H1 (cell line): Measurements from ENCODE around the gene MAP7. TPM values are rescaled to one million over a fixed set of nuclear protein-coding genes. Genes with fewer than 3 reads are reported as not detected.

ENCODE experiments used
- CTCF ChIA-PET: fragments of 300-600 bp; sonication (Branson Sonifier 250); formaldehyde crosslinking; loops from one replicate; lab custom pipeline; 2021; ENCODE audit not compliant: partially characterized antibody; lab: Charles Lee
- POLR2A ChIA-PET: fragments of 300-600 bp; sonication (Branson Sonifier 250); formaldehyde crosslinking; loops from one replicate; lab custom pipeline; 2021; ENCODE audit warnings: inconsistent platforms; ENCODE audit not compliant: partially characterized antibody; lab: Charles Lee
- DNase-seq, 2 experiments: peaks; one replicate each; pipeline versions ENCODE4 v3.0.0 to v3.0.0-alpha.2; 2010 to 2022; ENCODE audit warnings: low spot score in 2 of 2, low read depth in 1 of 2, mixed read lengths in 1 of 2
- FAIRE-seq: peaks from 2 replicates; lab custom pipeline; 2011; peaks lifted over from hg19 to GRCh38; lab: Jason Lieb, UNC
- H2AFZ ChIP-seq: 2 replicates; pipeline ENCODE4 v1.8.1; 2012; ENCODE audit warnings: low read length, inconsistent platforms
- H2AK5ac ChIP-seq: 2 replicates; pipeline ENCODE4 v1.6.1; 2013; ENCODE audit warnings: low read depth, low read length
- H2BK120ac ChIP-seq: replicated peaks from 2 replicates; pipeline ENCODE3; 2013; ENCODE audit warnings: low read depth, low read length, inconsistent platforms
- H2BK12ac ChIP-seq: 2 replicates; pipeline ENCODE4 v1.6.1; 2013; ENCODE audit warnings: low read depth, low read length
- H2BK15ac ChIP-seq: 2 replicates; pipeline ENCODE4 v1.6.1; 2013; ENCODE audit warnings: low read length
- H2BK20ac ChIP-seq: 2 replicates; pipeline ENCODE4 v1.6.1; 2013; ENCODE audit warnings: low read length
- H2BK5ac ChIP-seq: 2 replicates; pipeline ENCODE4 v1.6.1; 2013; ENCODE audit warnings: low read depth, low read length
- H3K14ac ChIP-seq: 2 replicates; pipeline ENCODE4 v1.6.1; 2013; ENCODE audit warnings: inconsistent platforms; ENCODE audit not compliant: insufficient read length
- H3K18ac ChIP-seq: 2 replicates; pipeline ENCODE4 v1.6.1; 2013; ENCODE audit warnings: low read length; ENCODE audit errors: extremely low read depth
- H3K23ac ChIP-seq: 2 replicates; pipeline ENCODE4 v1.6.1; 2013; ENCODE audit warnings: inconsistent platforms; ENCODE audit not compliant: insufficient read length
- H3K23me2 ChIP-seq: 2 replicates; pipeline ENCODE4 v1.6.1; 2013; ENCODE audit warnings: low read depth, low read length
- H3K27ac ChIP-seq: 2 replicates; pipeline ENCODE4 v1.6.1; 2011; ENCODE audit warnings: low read depth, low read length, inconsistent platforms
- H3K27me3 ChIP-seq, 4 experiments: replicated peaks in 1 of 4; 1 replicate in 1 of 4; 2 replicates in 3 of 4; pipeline versions ENCODE4 v1.6.1 to v1.8.1; 2011 to 2013; ENCODE audit warnings: low read length in 3 of 4, mild to moderate bottlenecking in 3 of 4, inconsistent platforms in 2 of 4, mixed read lengths in 2 of 4, moderate library complexity in 1 of 4; ENCODE audit not compliant: control insufficient read depth in 3 of 4, insufficient read depth in 3 of 4; ENCODE audit errors: extremely low read depth in 1 of 4
- H3K36me3 ChIP-seq, 4 experiments: 2 replicates each; pipeline versions ENCODE4 v1.6.1 to v1.8.1; 2011 to 2013; ENCODE audit warnings: mild to moderate bottlenecking in 4 of 4, low read length in 3 of 4, moderate library complexity in 2 of 4, control low read depth in 1 of 4, inconsistent platforms in 1 of 4; ENCODE audit not compliant: insufficient read depth in 4 of 4, control insufficient read depth in 2 of 4
- H3K4ac ChIP-seq: replicated peaks from 2 replicates; pipeline ENCODE3; 2013; ENCODE audit warnings: low read length, low read depth, mixed read lengths, inconsistent platforms; ENCODE audit not compliant: insufficient read length
- H3K4me1 ChIP-seq, 4 experiments: replicated peaks in 1 of 4; 1 replicate in 1 of 4; 2 replicates in 3 of 4; pipeline versions ENCODE4 v1.6.1 to v1.8.1; 2011 to 2013; ENCODE audit warnings: low read length in 3 of 4, inconsistent platforms in 2 of 4, mixed read lengths in 1 of 4; ENCODE audit not compliant: insufficient read depth in 4 of 4, control insufficient read depth in 3 of 4
- H3K4me2 ChIP-seq, 2 experiments: 2 replicates each; pipeline versions ENCODE4 v1.6.1 to v1.8.1; 2011 to 2013; ENCODE audit warnings: low read depth in 2 of 2, low read length in 2 of 2, control low read depth in 1 of 2, inconsistent platforms in 1 of 2, mild to moderate bottlenecking in 1 of 2; ENCODE audit not compliant: insufficient read depth in 1 of 2
- H3K4me3 ChIP-seq, 4 experiments: fragments of 200-600, 300-600 bp in 1 of 4; sonication (generic), shearing (Covaris generic), sonication (Bioruptor Twin) in 1 of 4; 2 replicates each; pipeline versions ENCODE4 v1.5.1 to v1.8.1; 2011 to 2016; ENCODE audit warnings: low read length in 4 of 4, low read depth in 3 of 4, control low read depth in 2 of 4, inconsistent platforms in 2 of 4, mild to moderate bottlenecking in 2 of 4, mixed read lengths in 1 of 4, moderate library complexity in 1 of 4; ENCODE audit not compliant: insufficient read depth in 2 of 4; ENCODE audit errors: extremely low read depth in 1 of 4
- H3K56ac ChIP-seq: replicated peaks from 2 replicates; pipeline ENCODE3; 2013; ENCODE audit warnings: low read depth, mild to moderate bottlenecking, mixed read lengths, low read length, inconsistent platforms; ENCODE audit not compliant: insufficient read length
- H3K79me1 ChIP-seq: 2 replicates; pipeline ENCODE4 v1.6.1; 2013; ENCODE audit warnings: low read depth, low read length, control low read depth
- H3K79me2 ChIP-seq, 2 experiments: 2 replicates each; pipeline versions ENCODE4 v1.6.1 to v1.8.1; 2012 to 2013; ENCODE audit warnings: low read length in 2 of 2, mild to moderate bottlenecking in 2 of 2, inconsistent platforms in 1 of 2; ENCODE audit not compliant: insufficient read depth in 2 of 2, control insufficient read depth in 1 of 2
- H3K9ac ChIP-seq, 4 experiments: replicated peaks in 1 of 4; 1 replicate in 1 of 4; 2 replicates in 3 of 4; pipeline versions ENCODE4 v1.6.1 to v1.8.1; 2011 to 2013; ENCODE audit warnings: low read depth in 3 of 4, low read length in 3 of 4, control low read depth in 2 of 4, mild to moderate bottlenecking in 2 of 4, moderate library complexity in 2 of 4, inconsistent platforms in 1 of 4; ENCODE audit errors: extremely low read depth in 1 of 4
- H3K9me3 ChIP-seq, 2 experiments: 2 replicates each; pipeline versions ENCODE4 v1.6.1 to v1.8.1; 2012 to 2013; ENCODE audit warnings: mild to moderate bottlenecking in 2 of 2, moderate library complexity in 2 of 2, control low read depth in 1 of 2, inconsistent platforms in 1 of 2, low read depth in 1 of 2, low read length in 1 of 2, mixed read lengths in 1 of 2; ENCODE audit not compliant: insufficient read depth in 2 of 2
- H4K20me1 ChIP-seq, 2 experiments: replicated peaks in 1 of 2; 2 replicates each; pipeline versions ENCODE3 to v1.8.1; 2011 to 2013; ENCODE audit warnings: inconsistent platforms in 2 of 2, low read length in 2 of 2, mild to moderate bottlenecking in 1 of 2; ENCODE audit not compliant: insufficient read depth in 2 of 2, control insufficient read depth in 1 of 2
- H4K5ac ChIP-seq: 2 replicates; pipeline ENCODE4 v1.6.1; 2013; ENCODE audit warnings: low read length, low read depth, mixed read lengths, inconsistent platforms; ENCODE audit not compliant: insufficient read length
- H4K8ac ChIP-seq: 2 replicates; pipeline ENCODE4 v1.8.0; 2013; ENCODE audit warnings: mild to moderate bottlenecking, moderate library complexity, low read length, inconsistent platforms; ENCODE audit not compliant: insufficient read depth; ENCODE audit errors: extremely low read depth
- H4K91ac ChIP-seq: replicated peaks from 2 replicates; pipeline ENCODE3; 2013; ENCODE audit warnings: low read length, mixed read lengths, inconsistent platforms; ENCODE audit not compliant: insufficient read length
- CEBPB ChIP-seq: IDR thresholded peaks from 2 replicates; pipeline ENCODE4 v1.6.1; 2012; ENCODE audit warnings: low read depth, low read length
- CHD1 ChIP-seq: IDR thresholded peaks from 2 replicates; pipeline ENCODE4 v1.6.1; 2012; ENCODE audit warnings: low read depth, low read length, improper control_type of control experiment
- CHD2 ChIP-seq: IDR thresholded peaks from 2 replicates; pipeline ENCODE4 v1.6.1; 2012; ENCODE audit warnings: low read length, improper control_type of control experiment
- GABPA ChIP-seq: IDR thresholded peaks from 2 replicates; pipeline ENCODE4 v1.6.1; 2011; ENCODE audit warnings: mild to moderate bottlenecking, low read length, moderate library complexity, borderline replicate concordance; ENCODE audit not compliant: insufficient read depth
- POLR2A ChIP-seq, 2 experiments: IDR thresholded peaks; 1 replicate in 1 of 2; 2 replicates in 1 of 2; pipeline ENCODE4 v1.6.1; 2011; ENCODE audit warnings: low read depth in 2 of 2, low read length in 2 of 2, mild to moderate bottlenecking in 2 of 2; ENCODE audit errors: control extremely low read depth in 1 of 2
- POU5F1 ChIP-seq: IDR thresholded peaks from 2 replicates; pipeline ENCODE4 v1.6.1; 2011; ENCODE audit warnings: low read depth, mild to moderate bottlenecking, low read length, moderate library complexity
- RBBP5 ChIP-seq: IDR thresholded peaks from 2 replicates; pipeline ENCODE4 v1.7.1; 2012; ENCODE audit warnings: low read depth, mild to moderate bottlenecking, inconsistent platforms, low read length, moderate library complexity, borderline replicate concordance
- SAP30 ChIP-seq: fragments of 300-600 bp; sonication (generic); IDR thresholded peaks from 2 replicates; pipeline ENCODE4 v1.7.1; 2012; ENCODE audit warnings: low read length, moderate library complexity, mild to moderate bottlenecking, inconsistent platforms; ENCODE audit not compliant: insufficient read depth, insufficient replicate concordance
- SIX5 ChIP-seq: IDR thresholded peaks from 2 replicates; pipeline ENCODE4 v1.6.1; 2011; ENCODE audit warnings: mild to moderate bottlenecking, low read depth, low read length
- TCF12 ChIP-seq: IDR thresholded peaks from 2 replicates; pipeline ENCODE4 v1.6.1; 2011; ENCODE audit warnings: low read depth, mild to moderate bottlenecking, low read length
- YY1 ChIP-seq: IDR thresholded peaks from 2 replicates; pipeline ENCODE4 v1.6.1; 2011; ENCODE audit warnings: low read depth, mild to moderate bottlenecking, low read length
- WGBS, 2 experiments: shearing (Covaris generic) in 1 of 2; methylation state at CpG; one replicate each; pipeline versions ENCODE4 v1.1.6 to v1.1.7; 2013 to 2015; ENCODE audit warnings: low lambda C conversion rate in 2 of 2, mixed read lengths in 2 of 2, inconsistent platforms in 1 of 2, low coverage in 1 of 2, missing lambda C conversion rate in 1 of 2; ENCODE audit not compliant: insufficient replicate concordance in 2 of 2, insufficient coverage in 1 of 2, insufficient read length in 1 of 2; ENCODE audit errors: extremely low coverage in 1 of 2, missing lambda C conversion rate in 1 of 2; 5-methylcytosine and 5-hydroxymethylcytosine counted together
- polyA plus RNA-seq, 7 experiments: library from polyadenylated mRNA; depleted of rRNA in 3 of 7; stranded (reverse) in 5 of 7; unstranded in 2 of 7; fragments of >200 nt in 5 of 7; fragments of 200-250 nt in 2 of 7; gene quantifications; 1 replicate in 5 of 7; 2 replicates in 1 of 7; 4 replicates in 1 of 7; pipeline versions ENCODE4 v1.2.1 to v1.2.3, GENCODE V29; 2011 to 2013; ENCODE audit warnings: missing spikeins in 2 of 7, mixed read lengths in 2 of 7
- total RNA-seq: library from RNA; stranded (reverse); fragmentation: NEBNext Ultra II Directional; extraction: Animal tissue kit (Norgen Biotek cat#: 25700); gene quantifications from 2 replicates; pipeline ENCODE4 v1.2.1, GENCODE V29; 2021

Gene MAP7
- total and polyA plus RNA-seq, 2 of the 8 experiments (the other 6 are each of a cell fraction or from before 2014, with no cell fraction given): 13.5 to 66.9 TPM

GRCh38 chr6:136528477-136528876 lies 21.7 kb downstream of the MAP7 start:
- no peak overlapping the region for H4K91ac ChIP-seq
- H2BK12ac ChIP-seq: no peak overlapping the region
- H2AK5ac ChIP-seq: no peak overlapping the region
- ChIA-PET POLR2A (interaction anchor here (0.7 kb wide), 1 partner anchor 231 kb away, joined by 3 read pairs; no protein-coding TSS in a partner anchor), CTCF (interaction anchor here (1.5 to 4.6 kb wide), 3 partner anchors 16 to 21 kb away, joined by 4 to 22 read pairs (median 5); partner anchors contain the start of gene MAP7)
- WGBS, 2 experiments: 77% methylated on average over 1 of the region's 1 CpG; no CpG with 5 or more reads in 1 of the 2 experiments
- H3K27ac ChIP-seq: no peak overlapping the region
- no peak overlapping the region for H4K8ac ChIP-seq
- no peak overlapping the region for H3K18ac ChIP-seq
- peaks cover 15 to 31% (median 27%) of the 10 kb centered on the region in 4 experiments for H3K4me1 ChIP-seq
- H2BK120ac ChIP-seq: no peak overlapping the region
- peaks cover 0 to 11% of the 10 kb centered on the region in 2 experiments for H4K20me1 ChIP-seq
- DNase-seq: no peak
- TF ChIP-seq SAP30: no peak
- no peak for TF ChIP-seq GABPA
- TF ChIP-seq YY1: no peak
- no peak for TF ChIP-seq RBBP5
- TF ChIP-seq POLR2A (IDR thresholded peaks at IDR 0.05; ENCODE audit: control extremely low read depth in 1 of 2, low read depth in 2 of 2, low read length in 2 of 2): no peak
- no peak for TF ChIP-seq CEBPB
- TF ChIP-seq CHD2: no peak
- TF ChIP-seq POU5F1: no peak
- no peak for TF ChIP-seq TCF12
- TF ChIP-seq SIX5: no peak
- TF ChIP-seq CHD1: no peak
- no peak overlapping the region for H3K4me2 ChIP-seq
- no peak overlapping the region for H3K9ac ChIP-seq
- H4K5ac ChIP-seq: no peak overlapping the region
- H3K4me3 ChIP-seq: no peak overlapping the region
- H3K14ac ChIP-seq: no peak overlapping the region
- no peak overlapping the region for H3K4ac ChIP-seq
- H3K9me3 ChIP-seq: no peaks in the 10 kb centered on the region
- no peak overlapping the region for H2BK15ac ChIP-seq
- FAIRE-seq: no peak
- no peaks in the 10 kb centered on the region for H3K36me3 ChIP-seq
- H2AFZ ChIP-seq: no peak overlapping the region
- H3K23me2 ChIP-seq: peaks cover 1% of the 10 kb centered on the region; the same call in 1 of the 2 replicates
- H2BK20ac ChIP-seq: no peak overlapping the region
- H3K79me1 ChIP-seq: peaks cover 10% of the 10 kb centered on the region
- H3K79me2 ChIP-seq: peaks cover 3 to 89% of the 10 kb centered on the region in 2 experiments; a peak in 3 of 4 replicates
- H2BK5ac ChIP-seq: no peak overlapping the region
- no peaks in the 10 kb centered on the region for H3K27me3 ChIP-seq
- H3K23ac ChIP-seq: no peak overlapping the region
- H3K56ac ChIP-seq: no peak overlapping the region
